OCI-LY7 (cell line): ENCODE data around the gene FAM204A.

Source experiments
- EZH2phosphoT487 ChIP-seq: fragments of 200-600 bp; sonication (generic); IDR thresholded peaks from 2 replicates; pipeline ENCODE4 v1.6.1; 2018; ENCODE audit warnings: low read depth, borderline replicate concordance, mild to moderate bottlenecking, mixed run types, antibody characterized with exemption, low read length, moderate library complexity, mixed read lengths
- TF ChIP-seq, protein P1 (sequence below): fragments of 200-600 bp; sonication (generic); conservative IDR thresholded peaks from 2 replicates; pipeline ENCODE4 v1.5.1; 2014; ENCODE audit warnings: mild to moderate bottlenecking, antibody characterized with exemption, low read length, moderate library complexity, mixed read lengths

DNA sequence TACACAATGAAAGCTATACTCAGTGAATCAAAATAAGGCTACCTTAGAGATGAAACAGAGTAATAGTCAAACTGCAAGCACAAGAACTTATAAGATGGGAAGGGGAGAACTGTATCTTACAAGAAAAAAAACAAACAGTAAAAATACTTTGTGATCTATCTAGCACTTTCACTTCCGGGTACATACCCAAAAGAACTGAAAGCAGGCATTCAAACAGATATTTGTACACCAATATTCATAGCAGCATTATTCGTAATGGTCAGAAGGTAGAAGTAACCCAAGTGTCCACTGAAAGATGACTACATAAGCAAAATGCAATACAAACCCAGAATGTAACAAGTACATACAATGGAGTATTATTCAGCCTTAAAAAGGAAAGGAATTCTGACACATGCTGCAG lies 18.0 kb downstream of the FAM204A start:
- TF ChIP-seq, protein P1, sequence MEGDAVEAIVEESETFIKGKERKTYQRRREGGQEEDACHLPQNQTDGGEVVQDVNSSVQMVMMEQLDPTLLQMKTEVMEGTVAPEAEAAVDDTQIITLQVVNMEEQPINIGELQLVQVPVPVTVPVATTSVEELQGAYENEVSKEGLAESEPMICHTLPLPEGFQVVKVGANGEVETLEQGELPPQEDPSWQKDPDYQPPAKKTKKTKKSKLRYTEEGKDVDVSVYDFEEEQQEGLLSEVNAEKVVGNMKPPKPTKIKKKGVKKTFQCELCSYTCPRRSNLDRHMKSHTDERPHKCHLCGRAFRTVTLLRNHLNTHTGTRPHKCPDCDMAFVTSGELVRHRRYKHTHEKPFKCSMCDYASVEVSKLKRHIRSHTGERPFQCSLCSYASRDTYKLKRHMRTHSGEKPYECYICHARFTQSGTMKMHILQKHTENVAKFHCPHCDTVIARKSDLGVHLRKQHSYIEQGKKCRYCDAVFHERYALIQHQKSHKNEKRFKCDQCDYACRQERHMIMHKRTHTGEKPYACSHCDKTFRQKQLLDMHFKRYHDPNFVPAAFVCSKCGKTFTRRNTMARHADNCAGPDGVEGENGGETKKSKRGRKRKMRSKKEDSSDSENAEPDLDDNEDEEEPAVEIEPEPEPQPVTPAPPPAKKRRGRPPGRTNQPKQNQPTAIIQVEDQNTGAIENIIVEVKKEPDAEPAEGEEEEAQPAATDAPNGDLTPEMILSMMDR: no peak
- TF ChIP-seq EZH2phosphoT487: no peak
